LNCaP clone FGC (cell line): ENCODE results near the gene ST3GAL6.
"Not testable (repeated sequence)": the region's sequence is repeated elsewhere in the genome, so short reads cannot be mapped to it uniquely, and the experiment has no call there.

Experiments used
- DNase-seq: peaks from one replicate; pipeline ENCODE4 v3.0.0-alpha.2; 2011; ENCODE audit warnings: low read depth
- H3K4me3 ChIP-seq: 2 replicates; pipeline ENCODE4 v1.5.1; 2011; ENCODE audit warnings: mild to moderate bottlenecking, low read depth, low read length, control low read depth
- TF ChIP-seq, protein P1 (sequence below): IDR thresholded peaks from 2 replicates; pipeline ENCODE4 v1.5.1; 2012; ENCODE audit warnings: mild to moderate bottlenecking; ENCODE audit not compliant: control insufficient read depth, insufficient read depth; ENCODE audit errors: extremely low read depth

ST3GAL6 gene

DNA sequence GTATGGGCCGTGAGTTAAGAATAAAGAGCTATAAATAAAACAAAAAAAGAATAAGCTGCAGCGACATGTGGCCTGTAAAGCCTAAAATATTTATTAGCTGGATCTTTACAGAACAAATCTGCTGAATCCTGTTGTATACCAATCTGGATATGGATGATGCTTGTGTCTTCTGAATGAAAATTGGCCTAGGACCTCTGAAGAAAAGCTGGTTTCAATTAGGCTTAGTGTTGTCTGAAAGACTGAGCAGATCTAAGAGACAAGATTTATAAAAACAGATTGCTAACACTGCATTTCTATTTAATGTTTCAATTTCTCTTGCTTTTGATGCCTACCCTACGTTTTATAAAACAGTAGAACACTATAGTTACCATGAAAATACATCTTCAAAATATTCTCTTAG, 57.9 kb downstream of the ST3GAL6 start:
- no peak for DNase-seq
- TF ChIP-seq, protein P1, sequence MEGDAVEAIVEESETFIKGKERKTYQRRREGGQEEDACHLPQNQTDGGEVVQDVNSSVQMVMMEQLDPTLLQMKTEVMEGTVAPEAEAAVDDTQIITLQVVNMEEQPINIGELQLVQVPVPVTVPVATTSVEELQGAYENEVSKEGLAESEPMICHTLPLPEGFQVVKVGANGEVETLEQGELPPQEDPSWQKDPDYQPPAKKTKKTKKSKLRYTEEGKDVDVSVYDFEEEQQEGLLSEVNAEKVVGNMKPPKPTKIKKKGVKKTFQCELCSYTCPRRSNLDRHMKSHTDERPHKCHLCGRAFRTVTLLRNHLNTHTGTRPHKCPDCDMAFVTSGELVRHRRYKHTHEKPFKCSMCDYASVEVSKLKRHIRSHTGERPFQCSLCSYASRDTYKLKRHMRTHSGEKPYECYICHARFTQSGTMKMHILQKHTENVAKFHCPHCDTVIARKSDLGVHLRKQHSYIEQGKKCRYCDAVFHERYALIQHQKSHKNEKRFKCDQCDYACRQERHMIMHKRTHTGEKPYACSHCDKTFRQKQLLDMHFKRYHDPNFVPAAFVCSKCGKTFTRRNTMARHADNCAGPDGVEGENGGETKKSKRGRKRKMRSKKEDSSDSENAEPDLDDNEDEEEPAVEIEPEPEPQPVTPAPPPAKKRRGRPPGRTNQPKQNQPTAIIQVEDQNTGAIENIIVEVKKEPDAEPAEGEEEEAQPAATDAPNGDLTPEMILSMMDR = no peak
- no peak overlapping the region for H3K4me3 ChIP-seq

DNA sequence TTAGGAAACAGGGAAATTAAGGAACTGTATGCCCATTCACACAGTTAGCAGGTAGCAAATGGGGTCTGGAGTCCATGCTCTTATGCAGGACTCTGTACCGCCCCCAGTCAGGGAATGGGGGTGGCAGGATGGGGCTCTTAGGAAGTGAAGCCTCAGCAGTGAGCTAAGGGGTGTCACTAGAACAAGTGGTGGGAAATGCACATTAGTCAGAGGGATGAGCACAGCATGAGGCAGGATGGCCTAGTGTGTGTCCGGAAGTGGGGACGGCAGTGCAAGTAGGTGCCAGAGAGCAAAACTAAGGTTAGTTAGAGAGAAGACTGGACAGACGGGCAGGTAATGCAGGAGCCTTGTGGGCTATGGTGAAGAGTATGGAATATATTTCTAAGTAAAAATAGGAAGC, 60.7 kb downstream of the ST3GAL6 start:
- no peak overlapping the region for H3K4me3 ChIP-seq
- DNase-seq = no peak
- TF ChIP-seq, protein P1 = no peak

DNA sequence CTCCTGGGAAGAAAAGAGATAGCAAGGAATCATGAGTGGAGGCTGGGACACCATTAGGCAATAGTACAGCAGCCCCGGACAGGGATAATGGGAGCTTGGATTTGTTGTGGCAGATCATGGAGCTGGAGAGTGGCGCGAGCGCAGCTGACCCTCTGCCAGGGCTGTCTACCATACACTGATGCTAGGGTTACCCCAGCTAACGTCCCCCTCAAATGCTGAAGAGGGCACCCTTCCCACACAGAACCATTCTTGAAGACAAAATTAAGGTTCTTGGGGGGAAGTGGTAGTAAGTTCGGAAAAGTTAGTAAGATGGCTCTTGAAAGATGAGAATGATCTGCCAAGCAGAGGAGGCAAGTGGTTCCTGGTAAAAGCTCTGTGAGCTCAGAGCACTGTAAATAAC, 61.1 kb downstream of the ST3GAL6 start:
- no peak for DNase-seq
- TF ChIP-seq, protein P1 = no peak

DNA sequence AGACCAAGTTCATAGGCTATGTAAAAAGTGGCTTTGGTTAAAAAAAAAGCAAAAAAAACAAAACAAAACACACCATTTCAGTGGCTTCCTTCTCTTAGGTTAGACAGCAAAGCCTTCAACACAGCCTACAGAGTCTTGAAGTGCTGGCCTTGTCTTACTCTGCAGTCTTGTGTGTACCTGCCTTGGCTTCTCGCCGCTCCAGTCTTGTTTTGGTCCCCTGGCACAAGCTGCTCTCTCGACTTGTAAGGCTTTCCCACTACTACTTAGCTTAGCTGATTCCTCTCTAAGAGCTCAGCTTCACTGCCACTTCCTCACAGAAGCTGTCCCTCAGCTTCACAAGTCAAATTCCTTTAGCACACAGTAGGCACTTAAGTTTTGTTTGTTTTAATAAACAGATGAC, 63.0 kb downstream of the ST3GAL6 start:
- TF ChIP-seq, protein P1 = no peak
- no peak overlapping the region for H3K4me3 ChIP-seq
- DNase-seq = no peak

More for the DNA sequence above, 61.1 kb downstream of the ST3GAL6 start:
- H3K4me3 ChIP-seq = no peak overlapping the region

DNA sequence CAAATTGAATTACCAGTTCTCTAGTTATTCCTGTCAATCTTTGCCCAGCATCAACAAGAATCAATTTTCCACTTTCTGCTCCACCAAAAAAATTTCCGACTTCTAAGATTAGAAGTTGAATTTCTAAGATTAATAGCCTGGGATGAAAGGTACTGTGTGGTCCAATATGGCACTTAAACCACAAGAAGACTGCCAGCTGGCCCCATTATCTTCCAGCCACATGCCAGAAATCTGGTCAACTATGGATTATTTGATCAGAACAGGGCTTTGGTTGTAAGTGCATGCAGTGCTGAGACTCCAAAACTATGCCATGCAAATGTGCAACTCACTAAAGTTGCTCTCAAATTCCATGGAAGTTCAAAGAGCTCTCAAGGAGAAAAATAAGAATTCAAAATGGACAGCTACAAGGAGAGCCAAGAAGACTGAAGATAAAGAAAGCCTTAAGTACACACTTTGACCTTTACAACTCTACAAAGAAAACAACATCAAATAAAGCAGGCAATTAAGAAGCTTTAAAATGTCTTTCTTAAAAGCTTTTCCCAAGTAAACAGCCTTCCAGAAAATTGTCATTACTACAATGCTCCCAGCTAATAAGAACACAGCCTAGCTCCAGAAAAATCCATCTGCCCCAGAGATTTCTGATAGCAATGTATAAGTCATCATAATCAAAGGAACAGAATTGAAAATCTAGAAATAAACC, 64.2 kb downstream of the ST3GAL6 start:
- no peak for DNase-seq
- H3K4me3 ChIP-seq = no peak overlapping the region
- TF ChIP-seq, protein P1 = no peak

DNA sequence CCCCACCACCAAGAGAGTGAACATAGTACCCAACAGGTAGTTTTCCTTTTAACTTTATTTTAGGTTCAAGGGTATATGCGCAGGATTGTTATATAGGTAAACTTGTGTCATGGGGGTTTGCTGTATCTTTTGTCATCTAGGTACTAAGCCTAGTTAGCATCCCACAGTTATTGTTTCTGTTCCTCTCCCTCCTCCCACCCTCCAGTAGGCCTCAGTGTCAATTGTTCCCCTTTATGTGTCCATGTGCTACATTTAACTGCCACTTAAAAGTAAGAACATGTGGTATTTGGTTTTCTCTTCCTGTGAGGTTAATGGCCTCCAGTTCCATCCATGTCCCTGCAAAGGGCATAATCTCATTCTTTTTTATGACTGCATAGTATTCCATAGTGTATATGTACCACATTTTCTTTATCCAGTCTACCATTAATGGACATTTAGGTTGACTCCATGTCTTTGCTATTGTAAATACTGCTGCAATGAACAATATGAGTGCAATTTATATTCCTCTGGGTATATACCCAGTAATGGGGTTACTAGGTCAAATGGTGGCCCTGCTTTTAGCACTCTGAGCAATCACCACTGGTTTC, 66.2 kb downstream of the ST3GAL6 start:
- H3K4me3 ChIP-seq = no peak overlapping the region
- DNase-seq = no peak
- TF ChIP-seq, protein P1 = no peak

DNA sequence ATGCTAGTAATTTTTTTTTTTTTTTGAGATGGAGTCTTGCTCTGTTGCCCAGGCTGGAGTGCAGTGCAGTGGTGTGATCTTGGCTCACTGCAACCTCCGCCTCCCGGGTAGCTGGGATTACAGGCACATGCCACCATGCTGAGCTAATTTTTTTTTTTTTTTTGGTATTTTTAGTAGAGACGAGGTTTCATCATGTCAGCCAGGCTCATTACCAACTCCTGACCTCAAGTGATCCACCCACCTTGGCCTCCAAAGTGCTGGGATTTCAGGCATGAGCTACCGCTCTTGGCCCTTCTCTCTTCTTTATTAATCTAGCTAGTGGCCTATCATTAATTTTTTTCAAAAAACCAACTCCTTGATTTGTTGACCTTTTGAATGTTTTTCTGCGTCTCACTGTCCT, 67.9 kb downstream of the ST3GAL6 start:
- DNase-seq, H3K4me3 ChIP-seq: not testable (repeated sequence)
